Mucosa of descending colon (tissue), 3 donors: ENCODE measurements around the gene ANKRD22. TPM values are rescaled to one million over a fixed set of nuclear protein-coding genes. Genes with fewer than 3 reads are reported as not detected.

Source experiments
- ATAC-seq: fragments of 200-7000 bp; cut with Tn5 transposase; one replicate; pipeline ENCODE4 v1.9.1; 2020; ENCODE audit warnings: mild to moderate bottlenecking, moderate library complexity
- DNase-seq, 3 donors: peaks; one replicate each; pipeline ENCODE4 v3.0.0-alpha.2; 2020
- H3K36me3 ChIP-seq: fragments of 200-600 bp; one replicate; pipeline ENCODE4 v1.8.0; 2021; ENCODE audit warnings: low read depth, mild to moderate bottlenecking
- H3K4me1 ChIP-seq: fragments of 200-600 bp; one replicate; pipeline ENCODE4 v1.8.0; 2021; ENCODE audit warnings: low read depth, mild to moderate bottlenecking
- H3K4me3 ChIP-seq: fragments of 200-600 bp; one replicate; pipeline ENCODE4 v1.8.0; 2021; ENCODE audit warnings: mild to moderate bottlenecking
- H3K9me3 ChIP-seq: fragments of 200-600 bp; one replicate; pipeline ENCODE4 v1.8.0; 2021; ENCODE audit warnings: mild to moderate bottlenecking
- CTCF ChIP-seq: fragments of 200-600 bp; IDR thresholded peaks from one replicate; pipeline ENCODE4 v1.8.0; 2022; ENCODE audit warnings: antibody characterized with exemption, mild to moderate bottlenecking
- intact Hi-C, 2 donors: fragments of 100-400 bp; cut with DNase I in 1 of 2; cut with micrococcal nuclease in 1 of 2; formaldehyde crosslinking; loops; one replicate each; pipeline versions ENCODE4 v1.11.0 to v1.11.1; 2022; cut with DNase I, micrococcal nuclease
- total RNA-seq, 3 donors: library from RNA; stranded (reverse); fragmentation: NEBNext Ultra II Directional in 2 of 3; extraction: Animal tissue kit (Norgen Biotek cat#: 25700) in 2 of 3; gene quantifications; one replicate each; pipeline versions ENCODE4 v1.2.1 to v1.2.4, GENCODE V29; 2021 to 2023
- donor health status: DM: no; HTN: no; CAD: no; lungs with moderate emphysema.
- donor health status: DM: no; HTN: no; CAD: no.
- donor health status: DM: no; HTN: yes; CAD: no.

Gene ANKRD22
- total RNA-seq, 3 donors from 2014 or later, result 9.0 to 30.6 (median 18.9) TPM

GRCh38 chr10:88792661-88793060, 59.0 kb downstream of the ANKRD22 start:
- Histone ChIP-seq H3K36me3 (no peaks in the 10 kb centered on the region), H3K4me1 (no peaks in the 10 kb centered on the region), H3K4me3 (no peak overlapping the region), H3K9me3 (no peaks in the 10 kb centered on the region)
- no peak for TF ChIP-seq CTCF
- DNase-seq (peak in 2 of 3 donors; percentile 5 to 17), ATAC-seq (peak; percentile 47)
- intact Hi-C loops, result loop anchor here in 1 of 2 donors (5.0 kb wide), 1 partner anchor 105 kb away; no protein-coding TSS in a partner anchor

- ATAC-seq (peak; percentile 65), DNase-seq (peak in 2 of 3 donors; percentile 16 to 20)
- no peaks in the 10 kb centered on the region for H3K4me1 ChIP-seq
- intact Hi-C loops, result loop anchor here in 1 of 2 donors (5.0 kb wide), 1 partner anchor 105 kb away; no protein-coding TSS in a partner anchor
- no peak overlapping the region for H3K4me3 ChIP-seq
- H3K9me3 ChIP-seq, result no peaks in the 10 kb centered on the region
- H3K36me3 ChIP-seq, result no peaks in the 10 kb centered on the region
- TF ChIP-seq CTCF, result no peak
Observed at GRCh38 chr10:88791924-88792323, 59.7 kb downstream of the ANKRD22 start.

GRCh38 chr10:88788924-88789323, 62.7 kb downstream of the ANKRD22 start:
- H3K9me3 ChIP-seq, result no peaks in the 10 kb centered on the region
- no peaks in the 10 kb centered on the region for H3K36me3 ChIP-seq
- intact Hi-C loops, result no loop called here
- TF ChIP-seq CTCF, result no peak
- DNase-seq (no peak), ATAC-seq (no peak)
- H3K4me1 ChIP-seq, result no peaks in the 10 kb centered on the region
- H3K4me3 ChIP-seq, result no peak overlapping the region

- no peaks in the 10 kb centered on the region for H3K9me3 ChIP-seq
- ATAC-seq (no peak), DNase-seq (no peak)
- no peak overlapping the region for H3K4me3 ChIP-seq
- intact Hi-C loops, result no loop called here
- no peaks in the 10 kb centered on the region for H3K4me1 ChIP-seq
- no peak for TF ChIP-seq CTCF
- H3K36me3 ChIP-seq, result no peaks in the 10 kb centered on the region
Observed at GRCh38 chr10:88787463-88787862, 64.2 kb downstream of the ANKRD22 start.

GRCh38 chr10:88786032-88786770, 65.4 kb downstream of the ANKRD22 start:
- no peak overlapping the region for H3K4me3 ChIP-seq
- TF ChIP-seq CTCF, result no peak
- DNase-seq, result no peak
- no peaks in the 10 kb centered on the region for H3K9me3 ChIP-seq
- no peaks in the 10 kb centered on the region for H3K4me1 ChIP-seq
- H3K36me3 ChIP-seq, result no peaks in the 10 kb centered on the region
- intact Hi-C loops, result no loop called here
- no peak for ATAC-seq
